ENCODE measurements around the gene TNFAIP6. TPM values are rescaled to one million over a fixed set of nuclear protein-coding genes. Genes with fewer than 3 reads are reported as not detected.

Gene TNFAIP6
- total and polyA plus RNA-seq, 10 of the 15 experiments (the other 5 are each of a cell fraction or from before 2014, with no cell fraction given): 0.68 to 5.7 (median 1.3) TPM

- RAD21 ChIA-PET (ENCODE audit: unreplicated experiment): interaction anchor here (0.8 to 1.9 kb wide), 2 partner anchors 46 to 65 kb away, joined by 3 to 5 read pairs; partner anchors contain the start of gene RIF1
- Histone ChIP-seq H3K4me3 (no peak overlapping the region), H3K9me3 (replicated peaks; ENCODE audit: control insufficient read depth, insufficient read depth, low read length) (no peaks in the 10 kb centered on the region), H3K79me2 (ENCODE audit: control insufficient read depth, insufficient read depth, low read length) (no peaks in the 10 kb centered on the region), H3K27me3 (replicated peaks in 1 of 2; ENCODE audit: control insufficient read depth in 2 of 2, insufficient read depth in 2 of 2, low read length in 1 of 2) (no peaks in the 10 kb centered on the region), H3K27ac (ENCODE audit: control insufficient read depth, insufficient read depth) (no peak overlapping the region), H2AFZ (ENCODE audit: control insufficient read depth, low read depth, low read length) (peak overlapping the region; percentile 69), H3K36me3 (ENCODE audit: control insufficient read depth in 2 of 2, insufficient read depth in 2 of 2, low read length in 1 of 2) (no peaks in the 10 kb centered on the region), H3K4me2 (ENCODE audit: control insufficient read depth, insufficient read depth) (peak overlapping the region; percentile 54), H4K20me1 (ENCODE audit: control insufficient read depth, insufficient read depth) (no peaks in the 10 kb centered on the region), H3K4me1 (ENCODE audit: control insufficient read depth, insufficient read depth, low read length) (no peaks in the 10 kb centered on the region), H3K9ac (ENCODE audit: control insufficient read depth, insufficient read depth, low read length) (no peak overlapping the region)
- FAIRE-seq (peak; percentile 92), ATAC-seq (peak; percentile 88), DNase-seq (ENCODE audit: low read depth, low spot score) (peak; percentile 45)
- no TSS peak for BruUV-seq (replicated peaks)
- 13% methylated on average over 8 of the region's 8 CpGs for WGBS (ENCODE audit: insufficient coverage, insufficient replicate concordance, low lambda C conversion rate, missing lambda C conversion rate)
- CTCF ChIA-PET: no interaction called here
- SMC1A ChIA-PET (ENCODE audit: uncharacterized antibody, unreplicated experiment): interaction anchor here (0.6 kb wide), 1 partner anchor 1147 kb away, joined by 5 read pairs; no protein-coding TSS in a partner anchor
- intact Hi-C loops (cut with micrococcal nuclease; ENCODE audit: unreplicated experiment): loop anchor here (1.0 kb wide), 1 partner anchor 75 kb away; no protein-coding TSS in a partner anchor
- POLR2A ChIA-PET: no interaction called here
- in situ Hi-C loops (cut with MboI): no loop called here
- TF ChIP-seq ZBED1 (IDR thresholded peaks at IDR 0.05; ENCODE audit: borderline replicate concordance) (no peak), PBX3 (IDR thresholded peaks at IDR 0.05; ENCODE audit: insufficient replicate concordance, low read depth, low read length) (no peak), RUNX3 (IDR thresholded peaks at IDR 0.05; ENCODE audit: low read length) (peak; percentile 49; the same call in 1 of the 2 replicates), DPF2 (IDR thresholded peaks at IDR 0.05) (0 out of 2 replicates have a peak, but pooled peaks have one; percentile 30), EP300 (IDR thresholded peaks at IDR 0.05; ENCODE audit: borderline replicate concordance in 1 of 2, control insufficient read depth in 1 of 2, low read depth in 2 of 2, low read length in 2 of 2) (0 out of 4 replicates have a peak, but pooled peaks of 1 of the 2 experiments have one; percentile 14), MYC (IDR thresholded peaks at IDR 0.05; ENCODE audit: insufficient read depth, insufficient read length, insufficient replicate concordance, low read length, severe bottlenecking) (no peak), NFXL1 (IDR thresholded peaks at IDR 0.05; ENCODE audit: borderline replicate concordance) (no peak), BMI1 (IDR thresholded peaks at IDR 0.05; ENCODE audit: borderline replicate concordance) (no peak), HDAC6 (IDR thresholded peaks at IDR 0.05; ENCODE audit: unreplicated experiment) (no peak), RCOR1 (conservative IDR thresholded peaks at IDR 0.05; ENCODE audit: low read depth, low read length) (no peak), POLR2AphosphoS2 (IDR thresholded peaks at IDR 0.05; ENCODE audit: low read depth, low read length) (no peak), NR2F1 (conservative IDR thresholded peaks at IDR 0.05) (no peak), SP1 (IDR thresholded peaks at IDR 0.05; ENCODE audit: low read depth, low read length) (no peak), MXI1 (IDR thresholded peaks at IDR 0.05; ENCODE audit: low read depth, low read length) (no peak), SMAD5 (IDR thresholded peaks at IDR 0.05; ENCODE audit: low read depth) (no peak), CHD1 (IDR thresholded peaks at IDR 0.05; ENCODE audit: low read depth, low read length) (no peak), FOXM1 (IDR thresholded peaks at IDR 0.05; ENCODE audit: low read depth, low read length) (peak; percentile 64; the same call in 1 of the 2 replicates), IRF5 (IDR thresholded peaks at IDR 0.05; ENCODE audit: borderline replicate concordance) (no peak), ATF2 (IDR thresholded peaks at IDR 0.05; ENCODE audit: low read length) (peak; percentile 63; the same call in 1 of the 2 replicates), SMC3 (IDR thresholded peaks at IDR 0.05; ENCODE audit: borderline replicate concordance, low read length) (no peak), PAX8 (IDR thresholded peaks at IDR 0.05) (no peak), BACH1 (IDR thresholded peaks at IDR 0.05; ENCODE audit: borderline replicate concordance) (no peak), BCL11A (IDR thresholded peaks at IDR 0.05; ENCODE audit: low read depth, low read length) (no peak)
These were observed 6.3 kb downstream of the TNFAIP6 start for GRCh38 chr2:151363709-151364108.

Measured in GM12878 (cell line).